Effector memory CD4-positive, alpha-beta T cell (primary cell): ENCODE results near the gene MCF2L2.

Source experiments
- DNase-seq, 3 donors: peaks; one replicate each; pipeline ENCODE4 v3.0.0-alpha.2; 2020
- H3K27ac ChIP-seq: 2 replicates; pipeline ENCODE4 v1.7.0; 2013; ENCODE audit warnings: mild to moderate bottlenecking, low read length, moderate library complexity; ENCODE audit not compliant: insufficient read depth, poor library complexity, severe bottlenecking
- H3K27me3 ChIP-seq: replicated peaks from 2 replicates; pipeline ENCODE4 v1.7.0; 2013; ENCODE audit warnings: mild to moderate bottlenecking, low read length; ENCODE audit not compliant: insufficient read depth, control insufficient read depth, poor library complexity, severe bottlenecking
- H3K36me3 ChIP-seq: 2 replicates; pipeline ENCODE4 v1.7.0; 2013; ENCODE audit warnings: mild to moderate bottlenecking, low read length, moderate library complexity; ENCODE audit not compliant: control insufficient read depth, insufficient read depth
- H3K4me1 ChIP-seq: 2 replicates; pipeline ENCODE4 v1.7.0; 2013; ENCODE audit warnings: low read length, mild to moderate bottlenecking; ENCODE audit not compliant: control insufficient read depth, insufficient read depth, poor library complexity, severe bottlenecking
- H3K4me3 ChIP-seq: 2 replicates; pipeline ENCODE4 v1.7.0; 2013; ENCODE audit warnings: low read length, low read depth, mild to moderate bottlenecking; ENCODE audit not compliant: insufficient read depth, poor library complexity, severe bottlenecking
- H3K9me3 ChIP-seq: 2 replicates; pipeline ENCODE4 v1.7.0; 2013; ENCODE audit warnings: mild to moderate bottlenecking, low read length, moderate library complexity; ENCODE audit not compliant: control insufficient read depth

Gene MCF2L2

DNA sequence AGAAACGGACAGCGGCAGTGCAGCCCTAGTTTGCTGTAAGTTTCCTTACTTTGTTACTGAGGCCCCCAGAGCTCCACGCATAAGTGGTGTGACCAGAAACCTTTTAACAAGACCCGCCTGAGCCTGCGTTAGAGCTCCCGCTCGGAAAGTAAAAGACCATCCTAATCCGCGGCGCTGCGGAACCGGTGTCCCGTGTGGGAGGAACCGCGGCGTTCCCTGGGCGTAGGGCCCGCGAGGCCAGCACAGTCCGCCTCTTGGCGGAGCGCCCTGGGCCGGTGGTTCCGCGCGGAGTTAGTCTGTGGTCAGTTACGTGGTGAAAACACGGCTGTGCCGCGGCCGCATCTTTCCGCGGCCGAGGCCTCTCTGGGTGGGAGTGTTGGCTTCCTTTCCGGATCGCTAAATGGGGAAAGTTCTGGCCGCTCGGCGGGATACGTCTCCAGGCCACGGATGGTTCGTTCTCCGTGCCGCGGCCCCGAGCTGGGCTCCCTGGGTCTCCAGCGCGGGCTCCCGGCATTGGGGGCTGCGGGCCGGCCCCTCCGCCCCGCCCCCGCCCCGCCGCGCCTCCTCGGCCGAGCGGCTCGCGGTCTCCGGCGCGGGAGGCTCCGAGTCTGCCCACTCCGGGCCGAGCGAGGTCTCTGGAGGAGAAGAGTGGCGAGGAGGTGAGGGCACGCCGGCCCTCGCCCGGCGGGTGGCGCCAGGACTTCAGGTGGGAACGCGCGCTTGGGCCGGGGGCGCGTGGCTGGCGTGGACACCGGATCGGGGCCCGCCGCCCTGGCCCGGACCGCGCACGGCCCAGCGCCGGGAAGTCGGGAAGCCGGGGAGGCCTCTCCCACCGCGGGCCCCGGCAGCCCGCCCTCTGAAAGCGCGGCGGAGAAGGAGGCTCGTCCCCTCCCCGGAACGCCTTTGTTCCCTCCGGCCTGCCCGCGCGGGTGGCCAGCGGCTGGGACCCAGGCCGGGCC, 174.6 kb downstream of the MCF2L2 start:
- DNase-seq = no peak
- no peaks in the 10 kb centered on the region for H3K36me3 ChIP-seq
- no peak overlapping the region for H3K27ac ChIP-seq

DNA sequence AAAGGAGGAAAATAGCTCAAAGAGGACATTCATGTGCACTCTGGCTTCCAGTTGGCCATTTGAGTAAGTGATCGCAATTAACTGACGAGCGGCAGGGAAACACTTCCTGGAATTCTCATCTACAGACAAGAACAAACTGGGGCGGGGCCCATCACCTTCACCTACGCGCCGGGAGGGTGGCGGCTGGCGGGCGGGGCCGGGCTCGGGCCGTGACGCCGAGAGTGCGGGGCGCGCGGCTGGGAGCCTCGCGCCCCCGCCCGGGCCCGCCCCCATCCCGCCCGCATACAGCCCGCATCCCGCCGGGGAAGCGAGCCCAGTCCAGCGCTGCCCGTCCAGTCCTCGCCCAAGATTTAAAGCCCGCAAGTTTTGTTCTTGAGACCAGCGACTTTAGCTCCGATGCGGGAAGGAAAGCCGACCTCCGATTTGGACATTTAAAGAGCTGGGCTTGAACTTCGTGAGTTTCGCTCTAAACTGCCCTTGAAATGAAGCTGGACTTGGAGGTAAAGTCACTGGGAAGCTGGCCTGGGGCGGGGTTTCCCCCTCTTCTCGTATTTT, 175.4 kb downstream of the MCF2L2 start, which contains the start of gene B3GNT5:
B3GNT5 (plus strand) TSS at position 281 of the 555 bp plus-strand sequence. CDS start 16,546 bp downstream, outside the sequence.
- H3K36me3 ChIP-seq = no peaks in the 10 kb centered on the region
- peak within 1 kb of the TSS; percentile 75 for H3K4me3 ChIP-seq
- H3K9me3 ChIP-seq = no peaks in the 10 kb centered on the region
- DNase-seq = no peak
- H3K4me1 ChIP-seq = no peaks in the 10 kb centered on the region
- peaks cover 10% of the 10 kb centered on the region for H3K27me3 ChIP-seq
- H3K27ac ChIP-seq = no peak within 1 kb of the TSS

More for the DNA sequence above, 174.6 kb downstream of the MCF2L2 start:
- Histone ChIP-seq H3K9me3 (no peaks in the 10 kb centered on the region), H3K4me1 (no peaks in the 10 kb centered on the region), H3K4me3 (peak overlapping the region; percentile 75), H3K27me3 (peaks cover 10% of the 10 kb centered on the region)

DNA sequence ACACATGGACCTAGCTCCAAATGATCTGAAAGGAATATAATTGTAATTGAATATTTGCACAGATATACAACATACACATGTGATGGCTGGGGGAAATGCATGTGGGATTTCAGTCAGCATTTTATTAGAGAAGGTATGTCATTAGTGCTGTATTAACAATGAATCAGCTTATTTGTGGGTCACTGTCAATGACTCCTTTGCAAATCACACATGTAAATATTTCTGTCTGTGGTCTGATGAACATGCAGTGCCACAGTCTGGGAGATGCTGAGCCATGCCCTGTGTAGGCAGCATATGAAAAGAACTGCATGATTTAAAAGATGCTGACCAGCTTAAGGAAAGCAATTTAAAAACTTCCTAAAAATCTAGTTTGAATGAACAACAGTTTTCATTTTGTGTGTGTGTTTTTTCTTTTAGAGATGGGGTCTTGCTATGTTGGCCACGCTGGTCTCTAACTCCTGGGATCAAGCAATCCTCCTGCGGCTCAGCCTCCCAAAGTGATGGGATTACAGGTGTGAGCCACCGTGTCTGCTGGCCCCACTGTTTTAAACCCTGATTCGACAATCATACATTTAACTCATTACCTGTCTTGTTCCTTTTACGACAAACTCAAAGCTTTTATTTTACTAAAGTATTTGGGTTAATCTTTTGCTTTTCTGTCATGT, 176.2 kb downstream of the MCF2L2 start:
- H3K27ac ChIP-seq = no peak overlapping the region
- no peaks in the 10 kb centered on the region for H3K4me1 ChIP-seq
- H3K4me3 ChIP-seq = no peak overlapping the region
- H3K9me3 ChIP-seq = no peaks in the 10 kb centered on the region
- DNase-seq = no peak
- no peaks in the 10 kb centered on the region for H3K36me3 ChIP-seq
- H3K27me3 ChIP-seq = peaks cover 9% of the 10 kb centered on the region

DNA sequence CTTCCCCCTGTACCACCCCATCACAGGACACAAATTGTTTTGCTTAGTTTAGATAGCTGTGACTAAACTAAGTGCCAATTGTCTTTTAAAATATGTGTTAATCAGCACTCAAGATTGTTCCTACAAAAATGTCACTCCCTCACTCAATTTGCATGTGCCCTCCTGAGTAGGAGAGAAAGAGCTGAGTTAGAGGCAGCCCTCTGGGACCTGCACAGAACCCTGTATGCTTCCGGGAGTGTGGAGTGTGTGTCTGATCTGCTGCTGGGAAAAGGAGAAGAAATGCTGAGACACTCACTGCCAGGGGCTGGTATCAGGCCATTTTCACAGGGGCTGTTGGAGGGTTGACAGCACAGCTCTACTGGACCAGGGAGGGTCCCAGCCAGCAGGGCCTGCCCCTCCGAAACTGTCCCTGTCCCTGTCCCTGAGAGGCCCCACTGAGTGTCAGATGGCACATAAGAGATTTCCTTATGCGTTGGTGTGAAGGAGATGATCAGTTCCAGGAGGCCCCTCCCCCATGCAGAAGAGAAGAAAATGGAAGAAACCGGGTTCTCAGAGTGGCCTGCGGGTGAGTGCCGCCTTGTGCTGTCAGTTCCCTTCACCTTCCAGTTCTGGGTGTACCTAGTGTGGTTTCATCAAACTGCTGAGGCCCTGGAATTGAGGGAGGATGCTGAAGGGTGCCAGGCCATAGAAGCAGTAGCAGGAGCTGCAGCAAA, 179.3 kb downstream of the MCF2L2 start:
- no peaks in the 10 kb centered on the region for H3K4me1 ChIP-seq
- no peak overlapping the region for H3K27ac ChIP-seq

DNA sequence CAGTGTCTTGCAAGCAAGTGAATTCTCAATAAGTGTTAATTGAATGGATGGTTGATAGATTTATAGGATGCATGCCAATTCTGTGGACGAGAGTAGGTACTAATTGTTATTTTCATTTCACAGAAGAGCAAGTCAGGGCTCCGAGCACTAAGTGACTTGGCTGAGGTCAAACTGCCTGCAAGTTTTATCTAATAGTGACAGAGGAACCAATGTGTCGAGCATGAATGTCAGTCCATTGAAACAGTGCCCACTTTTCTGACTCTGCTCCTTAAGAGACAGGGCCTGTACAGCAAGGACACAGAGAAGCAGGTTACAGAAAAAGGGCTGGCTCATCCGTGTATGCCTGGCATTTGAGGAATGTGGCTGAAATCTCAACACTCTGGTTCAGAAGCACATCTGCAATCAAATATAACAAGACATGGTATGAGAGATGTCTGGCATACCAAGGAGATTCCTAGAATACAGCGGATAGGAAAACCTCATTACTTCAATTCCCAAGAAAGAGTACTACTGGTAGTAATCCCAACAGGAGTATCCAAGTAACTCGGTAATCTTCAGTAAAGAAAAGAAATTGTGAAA, 181.3 kb downstream of the MCF2L2 start:
- DNase-seq = no peak
- Histone ChIP-seq H3K4me1 (no peaks in the 10 kb centered on the region), H3K9me3 (peaks cover 4% of the 10 kb centered on the region), H3K27ac (no peak overlapping the region), H3K36me3 (no peaks in the 10 kb centered on the region), H3K27me3 (no peaks in the 10 kb centered on the region), H3K4me3 (no peak overlapping the region)

More for the DNA sequence above, 179.3 kb downstream of the MCF2L2 start:
- H3K4me3 ChIP-seq = no peak overlapping the region
- no peaks in the 10 kb centered on the region for H3K36me3 ChIP-seq
- H3K9me3 ChIP-seq = no peaks in the 10 kb centered on the region
- no peak for DNase-seq
- peaks cover 6% of the 10 kb centered on the region for H3K27me3 ChIP-seq

DNA sequence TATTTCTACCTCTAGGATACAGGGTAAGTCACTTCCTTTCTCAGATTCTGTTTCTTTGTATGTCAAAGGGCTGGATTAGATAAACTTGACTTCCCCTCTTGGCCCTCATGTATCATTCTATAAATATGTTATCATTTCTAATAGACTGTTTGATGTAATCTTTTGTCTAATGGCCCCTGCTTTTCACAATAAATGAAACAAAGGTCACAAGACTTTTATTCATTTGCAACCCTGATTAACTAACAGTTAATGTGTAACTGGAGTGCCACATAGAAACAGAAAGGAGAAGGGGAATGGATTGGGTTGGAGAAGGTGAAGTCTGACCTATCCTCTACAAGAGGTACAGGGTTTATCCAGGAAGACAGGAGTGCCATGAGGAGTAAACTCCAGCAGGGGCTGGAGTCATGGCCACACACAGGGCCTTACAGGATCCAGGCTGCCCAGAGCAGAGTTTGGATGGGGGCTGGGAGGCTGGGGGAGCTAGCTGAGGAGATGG, 183.4 kb downstream of the MCF2L2 start:
- H3K4me1 ChIP-seq = no peaks in the 10 kb centered on the region
- H3K9me3 ChIP-seq = peaks cover 4% of the 10 kb centered on the region
- H3K4me3 ChIP-seq = no peak overlapping the region
- H3K27me3 ChIP-seq = no peaks in the 10 kb centered on the region
- H3K36me3 ChIP-seq = no peaks in the 10 kb centered on the region
- DNase-seq = no peak
- no peak overlapping the region for H3K27ac ChIP-seq

DNA sequence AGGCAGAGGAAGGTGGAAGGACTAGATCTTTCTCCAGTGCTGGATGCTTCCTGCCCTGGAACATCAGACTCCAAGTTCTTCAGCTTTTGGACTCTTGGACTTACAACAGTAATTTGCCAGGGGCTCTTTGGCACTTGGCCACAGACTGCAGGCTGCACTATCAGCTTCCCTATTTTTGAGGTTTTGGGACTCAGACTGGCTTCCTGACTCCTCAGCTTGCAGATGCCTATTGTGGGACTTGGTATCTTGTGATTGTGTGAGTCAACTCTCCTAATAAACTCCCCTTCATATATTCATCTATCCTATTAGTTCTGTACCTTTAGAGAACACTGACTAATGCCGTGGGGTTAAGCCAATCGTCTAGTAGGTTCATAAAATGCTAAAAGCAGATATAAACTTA, 184.2 kb downstream of the MCF2L2 start:
- Histone ChIP-seq H3K27ac (no peak overlapping the region), H3K27me3 (no peaks in the 10 kb centered on the region), H3K36me3 (no peaks in the 10 kb centered on the region), H3K4me1 (no peaks in the 10 kb centered on the region), H3K9me3 (peaks cover 4% of the 10 kb centered on the region), H3K4me3 (no peak overlapping the region)
- DNase-seq = no peak

DNA sequence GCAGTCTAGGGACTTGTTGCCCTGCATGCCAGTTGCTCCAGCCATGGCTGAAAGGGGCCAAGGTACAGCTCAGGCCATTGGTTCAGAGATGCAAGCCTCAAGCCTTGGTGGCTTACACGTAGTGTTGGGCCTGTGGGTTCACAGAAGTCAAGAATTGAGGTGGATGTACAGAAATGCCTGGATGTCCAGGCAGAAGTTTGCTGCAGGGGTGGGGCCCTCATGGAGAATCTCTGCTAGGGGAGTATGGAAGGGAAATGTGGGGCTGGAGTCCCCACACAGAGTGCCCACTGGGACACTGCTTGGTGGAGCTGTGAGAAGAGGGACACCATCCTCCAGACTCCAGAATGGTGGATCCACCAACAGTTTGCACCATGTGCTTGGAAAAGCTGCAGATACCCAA, 186.0 kb downstream of the MCF2L2 start:
- Histone ChIP-seq H3K9me3 (peaks cover 4% of the 10 kb centered on the region), H3K4me3 (no peak overlapping the region), H3K36me3 (no peaks in the 10 kb centered on the region), H3K27ac (no peak overlapping the region), H3K4me1 (no peaks in the 10 kb centered on the region), H3K27me3 (no peaks in the 10 kb centered on the region)
- no peak for DNase-seq

DNA sequence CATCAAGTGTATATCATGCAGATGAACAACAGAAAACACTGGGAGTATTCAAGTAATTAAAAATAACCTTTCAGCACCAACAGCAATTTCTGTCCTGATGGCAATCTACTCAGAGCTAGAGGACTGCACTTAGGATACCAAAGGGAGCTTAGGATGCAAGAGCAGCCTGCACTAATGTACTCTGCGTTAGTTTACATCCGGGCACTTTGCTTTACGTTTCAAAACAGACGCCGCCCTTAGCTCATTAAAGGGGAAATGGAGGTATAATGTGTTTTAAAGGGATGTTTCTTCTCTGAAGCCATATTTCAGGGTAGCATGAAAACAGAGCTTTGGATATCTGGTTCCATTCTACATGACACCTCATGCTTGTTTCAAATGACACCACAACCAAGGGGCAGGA, 189.4 kb downstream of the MCF2L2 start:
- no peak overlapping the region for H3K27ac ChIP-seq
- DNase-seq = no peak
- no peaks in the 10 kb centered on the region for H3K27me3 ChIP-seq
- no peaks in the 10 kb centered on the region for H3K4me1 ChIP-seq
- no peaks in the 10 kb centered on the region for H3K36me3 ChIP-seq
- H3K4me3 ChIP-seq = no peak overlapping the region
- peaks cover 4% of the 10 kb centered on the region for H3K9me3 ChIP-seq
